GM19455 (cell line): Measurements from ENCODE around the gene STK10.

Experiments
- ATAC-seq: cut with Tn5 transposase; IDR thresholded peaks from one replicate; pipeline ENCODE4 v1.9.1; 2021; ENCODE audit not compliant: unreplicated experiment

The STK10 gene

GRCh38 chr5:171992305-171992704, 195.7 kb downstream of the STK10 start:
- no peak for ATAC-seq
